Amniotic epithelial cell (primary cell): ENCODE measurements around the gene CEACAM3.
A peak's percentile ranks its signal among the peaks of the same experiment; 100 is the strongest.
"Not testable (repeated sequence)": the region's sequence is repeated elsewhere in the genome, so short reads cannot be mapped to it uniquely, and the experiment has no call there.

Source experiments
- DNase-seq: peaks from one replicate; pipeline ENCODE4 v3.0.0-alpha.2; 2010; ENCODE audit warnings: low read depth

Gene CEACAM3

DNA sequence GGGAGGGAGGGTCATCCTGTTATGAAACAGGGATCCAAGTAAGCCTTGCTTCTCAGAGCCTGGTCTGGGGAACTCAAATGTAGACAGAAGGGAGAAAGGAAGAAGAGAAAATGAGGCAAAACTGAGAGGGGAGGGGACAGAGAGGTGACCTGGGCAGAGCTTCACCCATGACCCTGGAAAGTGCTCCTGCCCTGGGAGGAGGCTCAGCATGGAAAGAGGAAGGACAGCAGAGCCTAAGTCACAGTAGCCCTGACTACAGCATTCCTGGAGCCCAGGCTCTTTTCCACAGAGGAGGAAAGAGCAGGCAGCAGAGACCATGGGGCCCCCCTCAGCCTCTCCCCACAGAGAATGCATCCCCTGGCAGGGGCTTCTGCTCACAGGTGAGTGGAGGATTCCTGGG, at the start of gene CEACAM3:
TSS of gene CEACAM3 (plus strand) at position 226 of the 400 bp plus-strand sequence. CDS start at position 317, 91 bp downstream.
- no peak for DNase-seq

DNA sequence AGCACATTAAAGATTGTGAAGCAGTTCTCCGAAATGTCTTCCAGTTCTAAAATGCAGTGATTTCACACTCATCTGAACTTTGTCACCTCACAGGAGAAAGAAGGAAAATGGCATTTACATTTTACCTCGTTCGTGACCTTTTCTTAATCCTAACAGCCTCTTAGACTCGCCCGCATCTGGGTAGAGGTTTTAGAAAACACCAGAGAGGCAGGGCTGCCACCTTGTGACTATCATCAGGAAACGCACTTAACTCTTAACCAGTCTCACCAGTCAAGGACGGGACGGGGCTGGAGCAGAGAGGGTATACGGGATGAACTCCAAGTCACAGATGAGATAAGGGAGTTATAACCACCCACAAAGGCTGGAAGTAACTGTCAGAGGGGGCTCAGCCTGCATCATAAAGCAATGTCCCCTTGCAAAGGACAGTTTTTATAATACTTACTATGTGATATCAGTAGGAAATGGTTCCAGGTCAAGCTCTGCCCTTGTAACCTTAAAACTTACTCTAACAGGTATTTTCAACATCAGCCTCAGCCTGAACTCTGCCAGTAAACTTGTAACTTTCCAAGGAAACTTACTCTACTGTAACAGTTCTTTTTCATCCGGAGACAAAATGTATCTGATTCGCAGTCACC, 49.7 kb upstream of the CEACAM3 start:
- DNase-seq, result peak; percentile 26

- DNase-seq, result no peak
Observed at GRCh38 chr19:41748012-41748411, 48.4 kb upstream of the CEACAM3 start.

DNA sequence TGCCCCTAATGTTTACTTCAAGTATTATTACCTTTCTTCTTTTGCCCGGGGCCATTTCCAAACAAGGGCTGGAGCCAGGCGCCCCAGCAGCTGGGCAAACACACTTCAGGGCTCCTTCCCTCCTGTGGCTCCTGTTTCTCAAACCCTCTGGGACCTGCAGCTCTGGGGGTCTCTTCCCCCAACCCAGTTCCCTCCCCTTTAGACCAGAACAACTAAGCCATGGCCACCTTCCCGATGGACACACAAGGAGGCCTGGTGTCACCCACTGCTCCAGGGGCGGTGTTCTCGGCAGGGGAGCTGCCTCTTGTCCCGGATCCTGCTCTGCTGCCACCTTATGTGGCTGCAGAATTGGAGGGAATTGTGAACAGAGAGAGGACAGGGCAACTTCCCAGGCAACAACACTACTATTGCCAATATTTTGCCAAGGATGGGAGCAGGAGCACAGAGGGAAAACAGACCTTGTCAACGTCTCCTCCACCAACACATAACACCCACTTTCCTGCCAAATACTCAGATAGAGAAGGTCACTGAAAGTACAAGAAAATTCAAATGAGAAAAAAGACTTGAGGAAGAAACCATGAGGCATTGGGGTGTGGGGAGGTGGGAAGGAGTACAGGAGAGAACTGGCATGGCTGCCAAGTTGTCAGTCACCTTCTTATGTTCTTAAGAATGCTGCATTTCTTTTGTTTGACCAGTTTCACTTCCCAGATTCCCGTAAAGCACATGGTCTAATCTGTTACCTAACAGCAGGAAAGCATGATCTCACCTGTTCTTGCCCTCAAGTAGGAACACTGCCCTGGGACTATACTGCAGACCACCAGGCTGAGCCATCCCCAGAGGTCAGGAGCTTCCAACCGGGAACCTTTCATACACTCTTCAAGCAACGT, 45.9 kb upstream of the CEACAM3 start:
- DNase-seq, result not testable (repeated sequence)

GRCh38 chr19:41753159-41753558, 43.2 kb upstream of the CEACAM3 start:
- DNase-seq, result no peak

DNA sequence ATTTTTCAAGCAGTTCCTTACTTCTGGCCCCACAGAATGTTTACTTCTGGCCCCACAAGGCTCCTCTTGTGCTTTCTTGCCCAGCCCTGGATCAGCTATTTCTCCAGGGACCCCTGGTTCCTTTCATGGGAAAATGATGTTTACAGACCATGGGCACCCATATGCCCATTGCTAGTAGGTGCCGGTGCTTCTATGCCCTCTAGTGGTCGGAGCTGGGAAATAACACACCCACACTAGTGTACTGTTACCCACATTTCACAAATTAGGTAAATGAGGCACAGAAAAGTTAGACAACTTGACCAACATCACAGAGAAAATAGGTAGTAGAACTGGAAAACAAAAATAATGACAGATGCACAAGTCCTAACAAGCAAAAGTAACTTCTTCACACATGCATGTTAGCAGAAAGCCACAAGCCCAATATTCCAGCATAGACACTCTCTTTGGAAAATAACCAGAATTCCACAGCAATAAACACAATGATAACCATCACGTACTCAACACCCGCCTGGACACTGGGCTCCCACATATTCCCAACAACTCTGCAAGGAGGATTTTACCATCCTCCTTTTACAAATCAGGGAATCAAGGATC, 42.4 kb upstream of the CEACAM3 start:
- DNase-seq, result peak; percentile 10

DNA sequence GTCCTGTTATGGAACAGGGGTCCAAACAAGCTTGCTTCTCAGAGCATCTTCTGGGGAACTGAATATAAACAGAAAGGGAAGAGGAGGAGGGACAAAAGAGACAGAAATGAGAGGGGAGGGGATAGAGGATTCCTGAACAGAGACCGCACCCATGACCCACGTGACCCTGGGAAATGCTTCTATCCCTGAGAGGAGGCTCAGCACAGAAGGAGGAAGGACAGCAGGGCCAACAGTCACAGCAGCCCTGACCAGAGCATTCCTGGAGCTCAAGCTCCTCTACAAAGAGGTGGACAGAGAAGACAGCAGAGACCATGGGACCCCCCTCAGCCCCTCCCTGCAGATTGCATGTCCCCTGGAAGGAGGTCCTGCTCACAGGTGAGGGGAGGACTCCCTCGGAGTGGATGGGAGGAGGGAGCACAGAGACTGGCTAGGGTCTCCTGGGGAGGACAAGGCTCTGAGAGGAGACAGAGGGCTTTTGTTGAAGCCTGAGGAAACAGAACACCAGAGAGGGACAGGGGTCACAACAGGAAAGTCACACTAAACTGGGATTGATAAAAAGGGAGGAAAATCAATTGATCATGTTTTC, 41.0 kb upstream of the CEACAM3 start, which contains the start of gene CEACAM6:
TSS of gene CEACAM6 (plus strand) at position 203 of the 586 bp plus-strand sequence. CDS start at position 312, 109 bp downstream.
- DNase-seq, result no peak

GRCh38 chr19:41758846-41759245, 37.5 kb upstream of the CEACAM3 start:
- no peak for DNase-seq

DNA sequence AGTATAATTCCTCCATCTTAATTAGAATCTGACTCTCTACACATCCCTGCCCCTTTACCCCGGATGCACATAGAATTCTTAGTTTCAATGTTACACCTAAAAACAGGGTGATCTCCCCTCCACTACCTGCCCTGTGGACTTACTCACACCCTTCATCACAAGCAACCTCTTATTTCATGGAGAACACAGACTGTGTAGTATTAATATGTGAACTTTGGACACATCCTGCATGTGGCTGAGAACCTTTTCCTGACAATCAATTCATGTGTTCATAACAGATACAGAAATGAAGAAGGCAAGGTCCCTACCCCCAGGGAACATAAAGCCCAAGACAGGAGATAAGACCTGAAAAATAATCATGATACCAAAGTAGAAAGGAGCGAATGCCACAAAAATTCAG, 29.3 kb upstream of the CEACAM3 start:
- no peak for DNase-seq

- DNase-seq, result not testable (repeated sequence)
Observed at GRCh38 chr19:41768105-41768504, 28.3 kb upstream of the CEACAM3 start.

DNA sequence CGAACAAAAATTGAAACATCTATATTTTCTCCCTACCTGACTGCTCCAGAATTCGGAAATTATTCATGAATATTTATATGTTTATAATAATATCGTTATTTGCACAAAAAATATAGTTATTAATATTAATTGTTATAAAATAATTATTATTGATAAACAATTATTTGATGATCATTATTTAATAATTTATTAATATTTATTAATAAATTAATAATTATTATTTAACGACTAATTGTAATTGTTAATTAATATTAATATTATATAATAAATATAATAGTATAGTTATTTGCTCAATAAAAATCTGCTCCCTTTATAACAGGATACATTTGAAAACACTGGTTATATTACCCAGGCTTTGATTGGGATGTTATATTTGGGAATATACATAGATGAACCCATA, 26.8 kb upstream of the CEACAM3 start:
- no peak for DNase-seq

GRCh38 chr19:41771410-41771809, 25.0 kb upstream of the CEACAM3 start:
- no peak for DNase-seq

DNA sequence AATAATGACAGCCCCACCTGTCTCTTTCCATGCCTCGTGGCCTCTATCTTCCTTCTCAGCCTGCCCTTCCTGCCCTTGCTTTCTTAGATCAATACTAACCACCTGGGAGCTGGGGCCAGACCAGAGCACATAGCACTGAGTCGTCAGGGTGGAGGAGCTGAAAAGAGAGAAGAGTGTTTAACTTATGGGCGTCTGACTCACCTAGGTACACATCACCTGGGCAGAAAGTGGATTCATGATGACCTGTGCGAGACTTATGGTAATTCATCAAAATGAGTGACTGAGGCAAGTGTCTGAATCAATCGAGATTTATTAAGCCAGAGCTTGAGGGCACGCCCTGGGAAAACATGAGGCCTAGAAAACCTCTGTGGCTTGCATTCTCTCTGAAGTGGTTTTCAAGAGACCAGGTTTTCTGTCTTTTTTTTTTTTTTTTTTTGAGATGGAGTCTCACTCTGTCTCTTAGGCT, 21.8 kb upstream of the CEACAM3 start:
- no peak for DNase-seq

GRCh38 chr19:41776700-41777099, 19.7 kb upstream of the CEACAM3 start:
- DNase-seq, result no peak

DNA sequence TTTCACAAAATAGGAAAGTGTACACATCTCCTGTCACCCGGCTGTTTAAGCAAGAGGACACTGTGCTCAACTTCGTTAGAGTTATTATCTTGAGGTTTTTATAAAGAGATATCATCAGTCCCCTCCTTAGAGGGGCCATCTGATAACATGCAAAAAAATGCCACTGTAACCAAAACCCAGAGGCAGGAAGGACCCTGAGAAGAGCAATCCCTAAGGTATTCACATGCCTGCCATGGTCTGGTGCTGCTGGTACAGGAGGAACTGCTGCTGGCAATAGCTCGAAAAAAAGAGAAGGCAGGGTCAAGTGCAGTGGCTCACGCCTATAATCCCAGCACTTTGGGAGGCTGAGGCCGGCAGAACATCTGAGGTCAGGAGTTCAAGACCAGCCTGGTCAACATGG, 12.8 kb upstream of the CEACAM3 start:
- DNase-seq, result no peak

DNA sequence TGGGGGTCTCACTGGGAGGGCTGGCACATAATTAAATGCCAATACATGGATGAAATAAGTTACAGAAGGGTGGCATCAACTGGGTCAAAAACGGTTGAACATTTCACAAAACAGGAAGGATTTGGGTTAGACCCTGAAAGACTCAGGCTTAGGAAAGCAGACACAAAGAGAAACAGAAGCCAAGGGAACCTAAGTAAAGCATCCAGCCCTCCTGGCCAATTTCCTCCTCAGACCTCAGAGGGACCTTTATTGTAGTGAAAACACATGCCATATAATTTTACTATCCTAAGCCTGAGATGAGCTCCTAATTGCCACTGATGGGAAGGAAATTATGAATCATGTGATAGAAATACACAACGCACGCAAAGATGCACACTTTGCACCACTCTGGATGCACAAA, 12.1 kb upstream of the CEACAM3 start:
- no peak for DNase-seq

DNA sequence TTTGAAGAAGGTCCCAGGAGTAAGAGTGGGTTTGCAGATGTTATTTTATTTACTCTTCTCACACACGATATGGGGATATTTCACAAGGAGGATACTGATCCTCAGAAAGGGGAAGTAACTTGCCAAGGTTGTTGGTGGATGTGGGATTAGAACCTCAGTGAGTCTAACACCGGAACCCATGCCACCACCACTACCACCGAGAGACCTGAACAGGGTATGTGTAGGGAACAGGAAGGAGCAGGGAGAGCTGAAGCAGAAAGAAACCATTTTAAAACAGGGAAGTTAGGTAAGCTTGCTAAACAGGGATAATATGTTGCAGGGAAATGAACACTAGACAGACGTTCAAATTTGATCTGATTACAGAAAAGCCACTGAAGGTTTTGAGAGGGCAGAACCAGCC, 11.6 kb upstream of the CEACAM3 start:
- DNase-seq, result no peak

- peak; percentile 66 for DNase-seq
Observed at GRCh38 chr19:41785653-41786052, 10.7 kb upstream of the CEACAM3 start.

GRCh38 chr19:41787055-41787454, 9.3 kb upstream of the CEACAM3 start:
- no peak for DNase-seq

GRCh38 chr19:41788518-41788917, 7.9 kb upstream of the CEACAM3 start:
- DNase-seq, result not testable (repeated sequence)

DNA sequence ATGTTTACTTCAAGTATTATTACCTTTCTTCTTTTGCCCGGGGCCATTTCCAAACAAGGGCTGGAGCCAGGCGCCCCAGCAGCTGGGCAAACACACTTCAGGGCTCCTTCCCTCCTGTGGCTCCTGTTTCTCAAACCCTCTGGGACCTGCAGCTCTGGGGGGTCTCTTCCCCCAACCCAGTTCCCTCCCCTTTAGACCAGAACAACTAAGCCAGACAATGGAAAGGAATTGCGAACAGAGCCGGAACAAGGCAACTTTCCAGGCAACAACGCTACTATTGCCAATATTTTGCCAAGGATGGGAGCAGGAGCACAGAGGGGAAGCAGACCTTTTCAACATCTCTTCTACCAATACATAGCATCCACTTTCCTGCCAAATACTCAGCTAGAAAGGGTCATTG, 7.3 kb upstream of the CEACAM3 start:
- not testable (repeated sequence) for DNase-seq
